Muscle of leg (tissue), 11 donors: ENCODE results near the gene S100A8. TPM values are rescaled to one million over a fixed set of nuclear protein-coding genes. Genes with fewer than 3 reads are reported as not detected.

Experiments used
- DNase-seq: peaks from one replicate; pipeline ENCODE4 v3.0.0; 2013
- H3K27ac ChIP-seq: one replicate; pipeline ENCODE4 v1.5.1; 2013; ENCODE audit warnings: mild to moderate bottlenecking, low read length, control low read depth
- H3K27me3 ChIP-seq: one replicate; pipeline ENCODE4 v1.6.1; 2013; ENCODE audit warnings: low read length; ENCODE audit not compliant: control insufficient read depth, insufficient read depth
- H3K36me3 ChIP-seq: one replicate; pipeline ENCODE4 v1.6.1; 2013; ENCODE audit warnings: low read length; ENCODE audit not compliant: control insufficient read depth, insufficient read depth
- H3K4me1 ChIP-seq: one replicate; pipeline ENCODE4 v1.6.1; 2013; ENCODE audit warnings: low read length; ENCODE audit not compliant: control insufficient read depth, insufficient read depth
- H3K4me3 ChIP-seq: one replicate; pipeline ENCODE4 v1.5.1; 2013; ENCODE audit warnings: low read length, control low read depth
- H3K9me3 ChIP-seq: replicated peaks from 2 replicates; pipeline ENCODE4 v1.6.1; 2013; ENCODE audit warnings: low read depth, low read length; ENCODE audit not compliant: control insufficient read depth
- WGBS: methylation state at CpG from one replicate; pipeline ENCODE4 v1.1.5; 2013; ENCODE audit warnings: missing lambda C conversion rate; ENCODE audit not compliant: insufficient coverage; 5-methylcytosine and 5-hydroxymethylcytosine counted together
- polyA plus RNA-seq, 8 donors: library from polyadenylated mRNA; unstranded; fragments of 120-200 nt; gene quantifications; one replicate each; pipeline versions ENCODE4 v1.2.1 to v1.2.3, GENCODE V29; 2013; ENCODE audit warnings: inconsistent platforms in 1 of 8, low replicate concordance in 1 of 8; ENCODE audit not compliant: insufficient read length in 8 of 8, insufficient read depth in 1 of 8
- total RNA-seq: library from RNA; stranded (reverse); fragments of 120-200 nt; gene quantifications from one replicate; pipeline ENCODE4 v1.2.4, GENCODE V29; 2013

Gene S100A8
- total and polyA plus RNA-seq, 9 donors, result 6.6 to 31.9 (median 18.6) TPM

DNA sequence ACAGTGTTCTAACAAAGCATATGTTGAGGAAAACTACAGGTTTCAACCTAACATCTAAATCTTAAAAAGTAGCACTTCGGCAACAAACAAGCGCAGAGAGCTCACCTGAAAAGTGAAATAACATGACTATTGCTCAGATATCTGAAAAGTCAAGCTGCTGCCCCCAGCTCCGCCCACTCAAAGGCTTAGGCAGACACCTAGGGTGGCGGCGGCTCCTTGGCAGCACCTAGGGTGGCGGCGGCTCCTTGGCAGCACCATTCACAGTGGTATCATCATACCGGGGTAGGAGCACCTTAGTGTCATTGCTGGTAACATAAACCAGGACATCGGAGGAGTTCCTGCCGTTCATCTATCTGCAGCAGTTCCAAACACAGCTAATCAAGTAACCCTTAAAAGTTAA is 11.3 kb downstream of the S100A8 start:
- no peaks in the 10 kb centered on the region for H3K27me3 ChIP-seq
- 84% methylated on average over 8 of the region's 10 CpGs for WGBS
- H3K4me1 ChIP-seq, result no peaks in the 10 kb centered on the region
- no peaks in the 10 kb centered on the region for H3K36me3 ChIP-seq
- H3K9me3 ChIP-seq, result no peaks in the 10 kb centered on the region
- H3K4me3 ChIP-seq, result no peak overlapping the region
- DNase-seq, result no peak
- H3K27ac ChIP-seq, result no peak overlapping the region

DNA sequence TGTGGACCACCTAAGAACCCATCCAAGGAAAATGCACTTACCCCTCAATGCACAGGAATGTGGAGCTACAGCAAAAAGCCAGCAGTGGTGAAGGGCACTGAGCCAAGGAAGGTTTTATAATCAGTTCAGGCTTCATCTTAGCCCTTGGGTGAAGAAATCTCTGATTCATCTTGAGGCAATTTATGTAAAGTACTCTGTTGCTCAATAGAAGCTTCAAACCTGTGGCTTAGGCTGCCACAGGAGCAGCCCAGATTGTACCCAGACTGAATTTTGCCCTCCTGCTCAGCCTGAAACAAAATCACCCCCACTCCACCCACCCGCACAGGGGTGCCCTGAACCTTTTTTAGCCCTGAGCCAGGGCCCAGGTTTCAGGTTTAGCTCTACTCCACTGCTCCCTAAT is 15.4 kb downstream of the S100A8 start, which contains the start of gene S100A12:
TSS of gene S100A12 (minus strand) at position 111 of the 400 bp plus-strand sequence. CDS start 1,029 bp downstream, outside the sequence.
- no peaks in the 10 kb centered on the region for H3K4me1 ChIP-seq
- no peak within 1 kb of the TSS for H3K27ac ChIP-seq
- H3K9me3 ChIP-seq, result no peaks in the 10 kb centered on the region
- no peaks in the 10 kb centered on the region for H3K36me3 ChIP-seq
- H3K4me3 ChIP-seq, result no peak within 1 kb of the TSS
- DNase-seq, result no peak
- H3K27me3 ChIP-seq, result no peaks in the 10 kb centered on the region
- WGBS, result no CpG with 5 or more reads among the region's 1 CpG

DNA sequence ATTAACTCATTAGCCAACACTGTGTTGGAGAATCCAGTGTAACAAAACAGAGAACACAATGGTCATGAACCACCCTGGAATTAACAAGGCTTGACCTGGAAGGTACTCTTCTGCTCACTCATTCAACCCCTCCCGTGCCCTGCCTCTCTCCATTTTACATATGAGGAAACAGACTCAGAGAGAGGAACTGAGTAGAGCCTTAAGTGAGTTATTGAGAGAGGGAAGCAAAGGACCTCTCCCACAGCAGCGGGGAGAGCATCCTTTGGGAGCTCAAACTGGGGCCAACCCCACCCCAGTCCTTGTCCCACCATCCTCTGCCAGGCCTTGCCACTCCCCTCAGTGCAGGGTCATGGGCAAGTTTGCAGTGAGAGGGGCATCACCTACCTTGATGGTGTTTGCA is 16.8 kb downstream of the S100A8 start:
- Histone ChIP-seq H3K27me3 (no peaks in the 10 kb centered on the region), H3K27ac (no peak overlapping the region), H3K4me1 (no peaks in the 10 kb centered on the region), H3K9me3 (no peaks in the 10 kb centered on the region), H3K36me3 (no peaks in the 10 kb centered on the region), H3K4me3 (no peak overlapping the region)
- no peak for DNase-seq
- no CpG with 5 or more reads among the region's 2 CpGs for WGBS

GRCh38 chr1:153372571-153372970 is 18.3 kb downstream of the S100A8 start:
- Histone ChIP-seq H3K4me1 (no peaks in the 10 kb centered on the region), H3K27ac (no peak overlapping the region), H3K4me3 (no peak overlapping the region), H3K9me3 (no peaks in the 10 kb centered on the region), H3K27me3 (no peaks in the 10 kb centered on the region), H3K36me3 (no peaks in the 10 kb centered on the region)
- DNase-seq, result no peak
- whole genome bisulfite sequencing, result 83% methylated on average over 2 of the region's 2 CpGs

DNA sequence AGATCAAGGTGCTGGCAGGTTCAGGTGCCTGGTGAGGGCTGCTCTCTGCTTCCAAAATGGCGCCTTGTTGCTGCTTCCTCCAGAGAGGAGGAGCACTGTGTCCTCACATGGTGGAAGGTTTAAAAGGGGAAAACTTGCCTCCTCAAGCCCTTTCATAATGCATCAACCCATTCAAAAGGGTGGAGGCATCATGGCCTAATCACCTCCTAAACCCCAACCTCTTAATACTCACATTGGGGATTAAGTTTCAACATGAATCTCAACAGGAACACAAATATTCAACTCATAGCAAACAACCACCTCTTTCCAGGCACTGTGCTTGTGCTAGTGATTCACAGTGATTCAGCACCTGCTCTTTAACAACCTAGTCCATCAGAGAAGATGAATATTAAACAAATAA is 19.6 kb downstream of the S100A8 start:
- no peak overlapping the region for H3K27ac ChIP-seq
- no peaks in the 10 kb centered on the region for H3K36me3 ChIP-seq
- no peaks in the 10 kb centered on the region for H3K27me3 ChIP-seq
- H3K4me3 ChIP-seq, result no peak overlapping the region
- no peaks in the 10 kb centered on the region for H3K4me1 ChIP-seq
- H3K9me3 ChIP-seq, result no peaks in the 10 kb centered on the region
- no peak for DNase-seq
- no CpG with 5 or more reads among the region's 1 CpG for WGBS

GRCh38 chr1:153370146-153370545 is 20.7 kb downstream of the S100A8 start:
- H3K9me3 ChIP-seq, result no peaks in the 10 kb centered on the region
- WGBS, result no CpG with 5 or more reads among the region's 3 CpGs
- no peak overlapping the region for H3K27ac ChIP-seq
- no peaks in the 10 kb centered on the region for H3K4me1 ChIP-seq
- peaks cover 1% of the 10 kb centered on the region for H3K27me3 ChIP-seq
- DNase-seq, result no peak
- H3K4me3 ChIP-seq, result no peak overlapping the region
- H3K36me3 ChIP-seq, result no peaks in the 10 kb centered on the region

- H3K27ac ChIP-seq, result no peak overlapping the region
- no CpG with 5 or more reads among the region's 2 CpGs for WGBS
Observed at GRCh38 chr1:153368495-153368894, 22.4 kb downstream of the S100A8 start.

DNA sequence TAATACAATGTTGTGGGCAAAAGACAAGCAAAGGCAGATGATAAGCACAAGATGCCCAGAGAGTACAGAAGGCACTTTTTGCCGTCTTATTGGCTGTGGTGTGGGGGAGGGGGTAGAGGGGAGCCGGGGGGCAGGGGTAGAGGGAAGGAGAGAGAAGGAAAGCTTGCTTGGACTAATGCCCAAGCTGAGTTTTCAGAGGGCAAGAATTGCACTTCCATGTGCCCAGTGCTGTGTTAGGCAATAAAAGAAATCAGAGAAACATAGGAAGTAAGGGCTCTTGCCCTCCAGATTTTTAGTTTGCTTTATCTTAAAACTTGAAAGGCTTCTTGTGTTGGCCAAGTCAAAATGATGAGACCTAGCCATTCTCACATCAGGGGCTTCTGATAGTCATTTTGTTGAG is 23.8 kb downstream of the S100A8 start:
- peaks cover 4% of the 10 kb centered on the region for H3K27me3 ChIP-seq
- H3K4me1 ChIP-seq, result no peaks in the 10 kb centered on the region
- H3K4me3 ChIP-seq, result no peak overlapping the region
- 63% methylated on average over 2 of the region's 2 CpGs for WGBS
- DNase-seq, result no peak
- H3K9me3 ChIP-seq, result no peaks in the 10 kb centered on the region
- no peak overlapping the region for H3K27ac ChIP-seq
- no peaks in the 10 kb centered on the region for H3K36me3 ChIP-seq

More at GRCh38 chr1:153368495-153368894, 22.4 kb downstream of the S100A8 start:
- Histone ChIP-seq H3K4me3 (no peak overlapping the region), H3K4me1 (no peaks in the 10 kb centered on the region), H3K27me3 (peaks cover 3% of the 10 kb centered on the region), H3K36me3 (no peaks in the 10 kb centered on the region), H3K9me3 (no peaks in the 10 kb centered on the region)
- no peak for DNase-seq

- no peak overlapping the region for H3K4me3 ChIP-seq
- no peaks in the 10 kb centered on the region for H3K4me1 ChIP-seq
- 54% methylated on average over 1 of the region's 6 CpGs for WGBS
- peaks cover 4% of the 10 kb centered on the region for H3K27me3 ChIP-seq
- DNase-seq, result no peak
- no peaks in the 10 kb centered on the region for H3K36me3 ChIP-seq
- no peak overlapping the region for H3K27ac ChIP-seq
- no peaks in the 10 kb centered on the region for H3K9me3 ChIP-seq
Observed at GRCh38 chr1:153366261-153366660, 24.6 kb downstream of the S100A8 start.

DNA sequence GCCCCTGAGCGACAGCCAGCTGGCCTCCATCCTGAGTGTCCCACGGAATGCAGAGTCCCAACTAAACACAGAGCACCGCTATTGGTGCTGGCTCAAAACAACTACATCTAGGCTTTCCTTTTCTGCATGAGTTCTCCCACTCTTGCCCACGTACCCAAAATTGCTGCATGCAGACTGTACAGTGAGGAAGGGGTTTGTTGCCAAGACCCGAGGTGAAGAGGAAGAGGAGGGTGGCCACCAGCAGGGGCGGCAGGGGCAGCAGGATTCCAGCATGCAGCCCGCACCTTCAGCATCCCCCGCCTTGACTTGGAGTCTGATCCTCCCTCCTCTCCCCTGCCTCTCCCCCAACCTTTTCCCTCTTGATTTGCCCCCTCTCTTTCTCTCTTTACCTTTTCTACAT is 25.2 kb downstream of the S100A8 start:
- Histone ChIP-seq H3K27ac (no peak overlapping the region), H3K4me1 (no peaks in the 10 kb centered on the region), H3K36me3 (no peaks in the 10 kb centered on the region), H3K4me3 (no peak overlapping the region), H3K9me3 (no peaks in the 10 kb centered on the region), H3K27me3 (peaks cover 4% of the 10 kb centered on the region)
- no peak for DNase-seq
- 73% methylated on average over 4 of the region's 8 CpGs for WGBS
